DND-41 (cell line): ENCODE data around the gene CRYM.

Source experiments
- ATAC-seq: fragments of 200-7000 bp; cut with Tn5 transposase; 3 replicates; pipeline ENCODE4 v1.9.1; 2021; ENCODE audit warnings: low read depth; ENCODE audit not compliant: insufficient read depth
- DNase-seq: peaks from one replicate; pipeline ENCODE4 v3.0.0-alpha.2; 2020
- H2AFZ ChIP-seq: 2 replicates; pipeline ENCODE4 v1.6.0; 2012; ENCODE audit warnings: low read depth, low read length
- H3K27ac ChIP-seq: 2 replicates; pipeline ENCODE4 v1.5.1; 2012; ENCODE audit warnings: low read length, inconsistent platforms
- H3K27me3 ChIP-seq: fragments of 200-600 bp; sonication (generic); 2 replicates; pipeline ENCODE4 v1.6.0; 2012; ENCODE audit warnings: low read length, mild to moderate bottlenecking, inconsistent platforms; ENCODE audit not compliant: insufficient read depth, poor library complexity
- H3K36me3 ChIP-seq: 2 replicates; pipeline ENCODE4 v1.5.1; 2012; ENCODE audit warnings: low read length, inconsistent platforms; ENCODE audit not compliant: insufficient read depth
- H3K4me1 ChIP-seq: 2 replicates; pipeline ENCODE4 v1.5.1; 2012; ENCODE audit warnings: mild to moderate bottlenecking, low read length; ENCODE audit not compliant: insufficient read depth
- H3K4me2 ChIP-seq: 2 replicates; pipeline ENCODE4 v1.6.0; 2012; ENCODE audit warnings: mild to moderate bottlenecking, moderate library complexity, low read length, inconsistent platforms; ENCODE audit not compliant: insufficient read depth
- H3K4me3 ChIP-seq, 2 experiments: fragments of 200-600 bp in 1 of 2; shearing (Covaris generic) in 1 of 2; 2 replicates each; pipeline ENCODE4 v1.5.1; 2012 to 2016; ENCODE audit warnings: inconsistent platforms in 2 of 2, low read length in 2 of 2, mild to moderate bottlenecking in 2 of 2, low read depth in 1 of 2, moderate library complexity in 1 of 2
- H3K79me2 ChIP-seq: 2 replicates; pipeline ENCODE4 v1.6.0; 2012; ENCODE audit warnings: low read length, inconsistent platforms; ENCODE audit not compliant: insufficient read depth
- H3K9ac ChIP-seq: 2 replicates; pipeline ENCODE4 v1.6.0; 2012; ENCODE audit warnings: low read depth, mild to moderate bottlenecking, inconsistent platforms, low read length, moderate library complexity
- H3K9me3 ChIP-seq: 2 replicates; pipeline ENCODE4 v1.5.1; 2012; ENCODE audit warnings: low read length, moderate library complexity, mild to moderate bottlenecking, inconsistent platforms; ENCODE audit not compliant: insufficient read depth, severe bottlenecking
- H4K20me1 ChIP-seq: 2 replicates; pipeline ENCODE4 v1.6.0; 2012; ENCODE audit warnings: low read length; ENCODE audit not compliant: insufficient read depth
- CTCF ChIP-seq: IDR thresholded peaks from 2 replicates; pipeline ENCODE4 v1.5.1; 2012; ENCODE audit warnings: borderline replicate concordance, low read length, moderate library complexity, mild to moderate bottlenecking; ENCODE audit not compliant: poor library complexity, severe bottlenecking; ENCODE audit errors: extremely low read depth
- EZH2 ChIP-seq: IDR thresholded peaks from 3 replicates; pipeline ENCODE4 v1.6.1; 2012; ENCODE audit warnings: borderline replicate concordance, low read depth, mild to moderate bottlenecking, moderate library complexity, low read length, inconsistent platforms; ENCODE audit not compliant: severe bottlenecking

The CRYM gene

DNA sequence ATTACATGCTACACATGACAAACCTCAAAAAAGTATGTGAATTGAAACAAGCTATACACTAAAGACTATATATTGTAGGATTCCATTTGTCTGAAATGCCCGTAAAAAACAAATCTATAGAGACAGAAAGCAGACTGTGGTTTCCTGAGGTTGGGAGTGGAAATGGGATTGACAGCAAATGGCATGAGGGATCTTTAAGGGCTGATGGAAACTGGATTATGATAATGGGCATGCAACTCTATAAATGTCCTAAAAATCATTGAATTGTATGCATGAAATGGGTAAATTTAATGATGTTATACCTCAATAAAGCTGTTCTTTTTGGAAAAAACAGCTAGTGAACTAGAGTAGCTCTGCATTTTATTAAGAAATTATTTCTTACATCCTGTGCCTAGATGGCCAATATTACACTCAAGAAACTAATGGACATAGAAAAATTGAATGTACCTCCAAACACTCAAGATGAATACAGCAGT, 45.0 kb downstream of the CRYM start:
- H3K4me2 ChIP-seq: no peak overlapping the region
- H3K36me3 ChIP-seq: no peaks in the 10 kb centered on the region
- no peaks in the 10 kb centered on the region for H4K20me1 ChIP-seq
- DNase-seq: no peak
- H3K79me2 ChIP-seq: no peaks in the 10 kb centered on the region
- no peaks in the 10 kb centered on the region for H3K4me1 ChIP-seq
- ATAC-seq: no peak
- TF ChIP-seq EZH2: no peak
- no peak for TF ChIP-seq CTCF
- no peaks in the 10 kb centered on the region for H3K9me3 ChIP-seq
- H2AFZ ChIP-seq: no peak overlapping the region
- H3K27ac ChIP-seq: no peak overlapping the region
- no peak overlapping the region for H3K4me3 ChIP-seq
- H3K27me3 ChIP-seq: no peaks in the 10 kb centered on the region
- no peak overlapping the region for H3K9ac ChIP-seq

- ATAC-seq (no peak), DNase-seq (no peak)
- no peaks in the 10 kb centered on the region for H3K36me3 ChIP-seq
Measured at GRCh38 chr16:21228361-21228872, 49.7 kb downstream of the CRYM start.

DNA sequence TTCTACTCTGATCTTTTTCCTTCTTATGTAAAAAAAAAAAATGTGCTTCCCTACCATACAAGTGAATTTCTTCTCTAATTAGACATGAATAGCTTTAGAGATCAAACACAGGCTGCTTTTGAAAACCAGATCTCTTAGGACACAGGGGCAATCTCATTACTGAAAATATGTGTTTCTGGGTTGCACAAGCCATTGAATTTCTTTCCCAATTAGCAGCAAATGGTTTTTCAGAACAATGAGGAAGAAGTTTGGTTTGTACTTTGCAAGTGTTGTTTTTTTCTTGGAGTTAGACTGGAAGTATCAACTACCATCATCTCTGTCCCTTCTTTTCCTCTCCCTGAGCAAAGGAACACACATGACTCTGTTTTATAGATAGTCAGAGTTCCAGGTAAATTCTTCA, 50.2 kb downstream of the CRYM start:
- Histone ChIP-seq H3K36me3 (no peaks in the 10 kb centered on the region), H3K27me3 (peaks cover 18% of the 10 kb centered on the region), H2AFZ (no peak overlapping the region), H3K9ac (no peak overlapping the region), H3K79me2 (no peaks in the 10 kb centered on the region), H3K27ac (no peak overlapping the region), H3K9me3 (no peaks in the 10 kb centered on the region), H3K4me2 (no peak overlapping the region), H4K20me1 (no peaks in the 10 kb centered on the region), H3K4me1 (no peaks in the 10 kb centered on the region), H3K4me3 (no peak overlapping the region)
- TF ChIP-seq CTCF (no peak), EZH2 (no peak)
- no peak for DNase-seq
- ATAC-seq: no peak

More at GRCh38 chr16:21228361-21228872, 49.7 kb downstream of the CRYM start:
- Histone ChIP-seq H3K27ac (no peak overlapping the region), H3K79me2 (no peaks in the 10 kb centered on the region), H4K20me1 (no peaks in the 10 kb centered on the region), H3K4me3 (no peak overlapping the region), H3K27me3 (peaks cover 15% of the 10 kb centered on the region), H3K4me1 (no peaks in the 10 kb centered on the region), H3K4me2 (no peak overlapping the region), H3K9me3 (no peaks in the 10 kb centered on the region), H2AFZ (no peak overlapping the region), H3K9ac (no peak overlapping the region)
- TF ChIP-seq CTCF: no peak
- no peak for TF ChIP-seq EZH2
